Keratinocyte (primary cell): ENCODE results near the gene ASCL2.

Source experiments
- CTCF ChIP-seq, 3 experiments: IDR thresholded peaks in 1 of 3; conservative IDR thresholded peaks in 1 of 3; optimal IDR thresholded peaks in 1 of 3; 2 replicates in 2 of 3; 3 replicates in 1 of 3; pipeline versions ENCODE3 to v1.5.1; 2011; ENCODE audit warnings: low read length in 3 of 3, mild to moderate bottlenecking in 3 of 3, moderate library complexity in 2 of 3, control low read depth in 1 of 3, inconsistent platforms in 1 of 3; ENCODE audit not compliant: insufficient read depth in 2 of 3; ENCODE audit errors: extremely low read depth in 1 of 3
- EZH2 ChIP-seq: IDR thresholded peaks from one replicate; pipeline ENCODE4 v1.6.1; 2012; ENCODE audit warnings: inconsistent platforms, mild to moderate bottlenecking, low read length, moderate library complexity

GRCh38 chr11:2229713-2230297 is 40.6 kb downstream of the ASCL2 start:
- TF ChIP-seq CTCF (optimal IDR thresholded peaks at IDR 0.05 in 1 of 3, IDR thresholded peaks at IDR 0.05 in 1 of 3, conservative IDR thresholded peaks at IDR 0.05 in 1 of 3; ENCODE audit: extremely low read depth in 1 of 3, insufficient read depth in 2 of 3, low read length in 3 of 3) (no peak), EZH2 (no peak)
